HG03442 (cell line): ENCODE measurements around the gene COL25A1.
"Not testable (repeated sequence)": the region's sequence is repeated elsewhere in the genome, so short reads cannot be mapped to it uniquely, and the experiment has no call there.

ENCODE experiments used
- ATAC-seq: cut with Tn5 transposase; IDR thresholded peaks from one replicate; pipeline ENCODE4 v1.9.1; 2021; ENCODE audit warnings: mild to moderate bottlenecking, moderate library complexity; ENCODE audit not compliant: unreplicated experiment

Gene COL25A1

DNA sequence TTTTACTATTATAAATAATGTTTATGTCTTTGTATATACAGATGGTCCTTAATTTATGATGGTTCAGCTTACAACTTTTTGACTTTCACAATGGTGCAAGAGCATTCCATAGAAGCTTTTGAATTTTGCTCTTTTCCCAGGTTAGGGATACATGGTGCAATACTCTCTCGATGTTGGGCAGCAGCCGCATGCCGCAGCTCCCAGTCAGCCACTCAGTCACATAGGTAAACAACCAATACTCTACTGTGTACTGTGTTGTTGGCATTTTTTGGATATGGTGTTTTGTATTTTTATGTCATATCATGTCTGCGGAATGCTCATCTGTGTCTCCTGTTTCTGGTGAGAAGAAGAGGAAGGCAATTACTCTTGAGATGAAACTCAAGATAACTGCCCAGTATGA lies 281.6 kb downstream of the COL25A1 start:
- no peak for ATAC-seq

DNA sequence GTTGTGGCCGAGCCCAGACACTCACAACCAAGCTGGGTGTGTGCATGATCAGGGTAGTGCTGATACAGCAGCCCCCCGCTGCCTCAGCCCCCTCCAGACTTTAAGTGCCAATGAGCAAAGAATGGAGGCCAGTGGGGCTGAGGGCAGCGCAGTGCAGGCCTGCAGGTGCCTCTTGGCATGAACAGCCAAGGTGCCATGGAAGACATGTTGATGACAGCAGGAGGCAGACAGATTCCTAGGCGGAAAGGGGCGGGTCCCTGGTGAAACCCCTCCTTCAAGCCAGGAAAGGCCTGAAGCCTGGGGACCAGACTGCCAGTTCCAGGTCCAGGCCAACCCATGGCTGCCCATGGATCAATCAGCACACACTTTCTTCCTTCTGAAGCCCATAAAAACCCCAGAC lies 286.3 kb downstream of the COL25A1 start:
- ATAC-seq, result no peak

DNA sequence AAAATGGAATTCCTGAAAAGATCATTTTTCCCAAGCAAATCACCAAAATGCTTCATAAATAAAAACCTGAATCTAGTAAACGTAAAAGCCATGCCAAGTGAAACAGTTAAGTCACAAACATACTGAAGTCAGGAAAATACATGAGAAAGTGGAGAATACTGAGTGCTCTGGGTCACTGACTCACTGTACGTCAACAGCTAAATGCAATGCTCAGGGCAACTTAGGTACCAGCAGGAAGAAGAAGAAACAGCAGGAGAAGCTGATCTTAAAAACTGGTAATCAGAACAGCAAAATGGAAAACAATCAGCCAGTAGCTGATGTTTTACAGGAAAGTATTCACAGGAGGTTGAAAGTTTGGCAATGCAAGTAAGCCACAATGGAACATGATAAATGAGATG lies 287.0 kb downstream of the COL25A1 start:
- ATAC-seq, result no peak

DNA sequence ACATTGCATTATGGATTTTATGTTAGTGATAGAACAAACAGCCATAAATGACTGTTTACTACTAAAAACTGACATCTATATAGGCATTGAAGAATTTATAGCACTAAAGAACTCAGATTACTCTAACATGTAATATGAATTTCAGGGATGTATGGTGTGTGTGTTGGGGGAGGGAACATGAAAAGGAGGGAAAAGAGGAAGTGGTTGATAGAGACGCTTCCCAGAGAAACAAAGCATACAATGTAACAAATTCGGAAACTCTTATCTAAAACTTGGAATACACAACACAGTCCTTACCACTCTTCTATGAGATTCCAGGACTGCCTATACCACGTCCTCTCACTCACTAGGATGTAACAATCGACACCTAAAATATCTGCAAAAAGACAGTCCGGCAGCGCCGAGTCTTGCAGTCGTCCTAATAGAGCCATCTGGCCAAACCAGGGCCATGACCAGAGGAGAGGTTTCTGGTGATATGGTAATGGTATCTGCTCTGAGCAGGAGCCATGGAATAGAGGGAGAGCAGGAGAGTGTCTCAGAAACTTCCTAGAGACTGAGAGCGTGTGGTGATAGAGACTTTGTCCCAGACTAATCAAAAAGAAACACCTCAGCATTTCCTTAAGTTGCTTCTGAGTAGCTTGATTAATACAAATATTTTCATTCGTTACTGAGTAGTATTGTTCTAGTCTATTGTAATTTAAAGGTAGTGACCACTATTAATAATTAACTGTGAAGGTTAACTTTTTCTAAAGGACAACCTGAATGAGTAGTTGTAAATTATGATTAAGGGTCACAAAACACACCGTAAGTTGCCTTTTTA lies 287.7 kb downstream of the COL25A1 start:
- ATAC-seq, result no peak

DNA sequence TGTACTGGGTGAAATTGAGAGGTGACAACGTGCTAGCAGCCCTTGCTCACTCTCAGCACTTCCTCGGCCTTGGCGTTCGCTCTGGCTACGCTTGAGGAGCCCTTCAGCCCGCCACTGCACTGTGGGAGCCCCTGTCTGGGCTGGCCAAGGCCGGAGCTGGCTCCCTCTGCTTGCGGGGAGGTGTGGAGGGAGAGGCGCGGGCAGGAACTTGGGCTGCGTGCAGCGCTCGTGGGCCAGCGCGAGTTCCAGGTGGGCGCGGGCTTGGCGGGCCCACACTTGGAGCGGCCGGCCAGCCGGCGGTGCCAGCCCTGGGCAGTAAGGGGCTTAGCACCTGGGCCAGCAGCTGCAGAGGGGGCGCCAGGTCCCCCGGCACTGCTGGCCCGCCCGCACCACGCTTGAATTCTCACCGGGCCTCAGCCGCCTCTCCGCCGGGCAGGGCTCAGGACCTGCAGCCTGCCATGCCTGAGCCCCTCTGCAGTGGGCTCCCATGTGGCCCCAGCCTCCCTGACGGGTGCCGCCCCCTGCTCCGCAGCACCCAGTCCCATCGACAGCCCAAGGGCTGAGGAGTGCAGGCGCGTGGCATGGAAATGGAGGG lies 290.1 kb downstream of the COL25A1 start:
- ATAC-seq, result no peak

DNA sequence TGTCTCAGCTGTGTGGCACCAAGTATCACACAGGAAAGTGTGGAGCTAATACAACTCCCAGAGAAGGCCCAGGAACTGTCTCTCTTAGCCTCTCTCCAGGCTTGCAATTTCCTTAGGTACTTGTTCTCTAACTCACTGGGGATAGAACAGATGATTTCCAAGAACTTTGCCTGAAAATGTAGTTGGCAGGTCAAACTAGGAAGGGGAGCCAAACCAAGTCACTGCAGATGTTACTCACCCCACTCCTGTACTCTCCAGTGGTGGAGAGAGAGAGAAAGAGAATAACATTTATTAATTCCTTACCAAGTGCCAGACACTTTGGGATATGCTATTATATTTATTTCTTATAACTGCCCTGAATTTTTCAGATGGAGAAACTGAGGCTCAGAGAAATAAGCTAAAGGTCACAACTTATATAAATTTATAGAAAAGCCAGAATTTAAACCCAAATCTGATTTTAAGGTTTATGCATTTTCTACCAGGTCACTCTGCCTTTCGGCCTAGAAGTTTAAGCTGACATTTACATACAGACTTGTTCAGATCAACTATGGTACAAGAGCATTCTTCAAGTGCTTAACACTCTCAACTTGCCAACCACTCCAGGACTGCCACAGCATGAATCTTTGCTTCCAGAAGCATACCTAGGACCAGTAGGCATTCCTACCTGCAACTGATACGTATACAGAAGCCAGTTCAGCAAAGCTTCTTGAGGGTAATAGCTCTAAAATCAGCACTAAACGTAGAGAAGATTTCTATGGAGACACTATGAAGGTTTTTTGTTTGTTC lies 291.0 kb downstream of the COL25A1 start:
- ATAC-seq, result no peak

DNA sequence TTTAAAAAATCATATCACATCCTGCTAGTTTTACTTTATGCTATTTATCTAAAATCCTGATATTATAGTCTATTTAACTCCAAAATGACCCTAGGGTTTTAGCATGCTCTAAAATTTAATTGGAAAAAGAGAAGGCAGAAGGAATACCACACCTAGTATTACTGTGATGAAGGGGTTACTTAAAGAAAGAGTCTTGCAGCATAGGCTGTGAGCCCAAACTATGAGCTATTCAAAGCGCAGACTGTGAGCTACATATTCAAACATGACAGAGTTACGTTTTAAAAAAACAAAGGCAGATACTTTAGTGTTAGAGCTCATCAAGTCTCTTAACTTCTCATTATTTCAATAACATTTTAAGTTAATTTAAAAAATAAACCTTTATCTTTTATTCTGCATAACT lies 291.9 kb downstream of the COL25A1 start:
- ATAC-seq, result no peak

DNA sequence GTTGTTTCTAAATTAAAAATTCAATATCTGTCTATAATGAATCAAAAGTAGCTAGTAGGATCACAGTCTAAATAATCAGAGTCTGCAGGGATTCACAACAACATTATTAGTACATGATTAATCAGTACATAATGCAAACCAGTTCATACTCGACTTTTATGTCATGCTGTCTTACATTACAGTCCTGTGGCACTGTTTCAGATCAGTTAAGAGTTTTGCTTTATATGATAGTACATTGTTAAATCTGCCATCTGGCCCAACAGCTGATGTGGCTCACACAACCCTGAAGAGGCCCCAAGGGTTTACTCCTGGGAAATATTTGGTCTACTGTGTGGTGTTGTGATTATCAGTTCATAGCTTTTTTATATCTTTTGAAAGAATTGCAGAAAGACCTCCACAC lies 292.5 kb downstream of the COL25A1 start:
- no peak for ATAC-seq

DNA sequence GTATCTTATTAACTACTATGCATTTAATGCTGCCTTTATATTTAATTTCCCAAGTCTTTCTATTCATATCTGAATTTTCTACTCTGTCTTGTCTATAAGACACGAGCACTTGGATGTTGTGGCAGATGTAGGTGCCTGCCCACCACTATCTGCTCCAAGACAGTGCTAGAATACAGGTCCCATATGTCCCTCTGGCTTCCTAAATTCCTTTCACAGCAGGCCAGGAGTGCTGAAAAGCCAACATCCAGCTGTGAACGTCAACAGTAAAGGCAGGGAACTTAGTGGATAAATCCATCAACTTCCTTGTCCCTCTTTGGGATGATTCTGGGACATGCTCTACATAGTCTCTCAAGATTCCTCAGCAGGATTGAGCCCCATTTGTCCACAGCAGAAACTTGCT lies 294.5 kb downstream of the COL25A1 start:
- ATAC-seq, result no peak

DNA sequence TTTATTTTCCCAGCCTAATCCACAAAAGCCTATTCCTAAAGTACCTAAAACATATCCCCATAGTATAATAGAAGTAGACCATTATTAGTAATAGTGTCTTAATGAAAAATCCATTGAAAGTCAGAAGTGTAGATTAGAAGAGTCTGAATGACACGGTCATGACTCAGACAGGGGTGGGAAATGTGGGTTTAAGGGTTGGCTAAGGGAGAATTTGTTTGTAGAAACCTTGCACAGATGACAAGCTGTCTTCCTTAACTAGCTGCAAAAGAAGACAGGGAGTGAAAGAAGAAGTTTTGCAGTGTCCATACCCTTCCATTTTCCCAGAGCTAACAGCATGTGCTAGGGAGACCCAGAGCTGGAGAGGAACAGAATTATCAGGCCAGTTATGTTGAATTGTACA lies 296.9 kb downstream of the COL25A1 start:
- no peak for ATAC-seq

DNA sequence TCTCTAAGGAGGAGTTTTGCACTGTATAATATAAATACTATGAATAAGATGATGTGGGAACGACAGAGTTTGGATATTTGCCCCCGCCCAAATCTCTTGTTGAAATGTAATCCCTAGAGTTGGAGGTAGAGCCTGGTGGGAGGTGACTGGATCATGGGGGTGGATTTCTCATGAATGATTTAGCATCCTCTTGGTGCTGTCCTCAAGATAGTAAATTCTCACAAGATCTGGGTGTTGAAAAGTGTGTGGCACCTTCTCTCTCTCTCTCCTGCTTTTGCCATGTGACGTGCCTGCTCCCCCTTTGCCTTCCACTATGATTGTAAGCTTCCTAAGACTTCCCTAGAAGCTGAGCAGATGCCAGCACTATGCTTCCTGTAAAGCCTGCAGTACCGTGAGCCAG lies 298.0 kb downstream of the COL25A1 start:
- no peak for ATAC-seq

DNA sequence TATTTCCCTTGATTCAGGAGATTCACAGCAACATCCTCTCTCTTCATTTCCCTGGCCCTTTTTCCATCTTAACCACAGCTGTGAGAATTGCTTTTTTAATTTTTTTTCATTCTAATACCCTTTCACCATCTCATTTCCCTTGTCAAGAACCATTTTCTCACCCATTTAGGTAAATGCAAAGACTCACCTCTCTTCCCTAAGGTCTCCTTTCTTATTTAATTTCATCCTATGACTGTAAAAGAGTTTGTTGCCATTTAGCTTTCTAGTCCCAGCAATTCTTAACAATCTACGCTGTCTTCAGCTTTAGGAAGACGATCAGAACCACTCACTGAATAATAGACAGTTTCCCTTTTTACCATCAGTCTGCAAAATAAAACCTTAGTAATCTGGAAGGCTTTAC lies 298.5 kb downstream of the COL25A1 start:
- ATAC-seq, result no peak

DNA sequence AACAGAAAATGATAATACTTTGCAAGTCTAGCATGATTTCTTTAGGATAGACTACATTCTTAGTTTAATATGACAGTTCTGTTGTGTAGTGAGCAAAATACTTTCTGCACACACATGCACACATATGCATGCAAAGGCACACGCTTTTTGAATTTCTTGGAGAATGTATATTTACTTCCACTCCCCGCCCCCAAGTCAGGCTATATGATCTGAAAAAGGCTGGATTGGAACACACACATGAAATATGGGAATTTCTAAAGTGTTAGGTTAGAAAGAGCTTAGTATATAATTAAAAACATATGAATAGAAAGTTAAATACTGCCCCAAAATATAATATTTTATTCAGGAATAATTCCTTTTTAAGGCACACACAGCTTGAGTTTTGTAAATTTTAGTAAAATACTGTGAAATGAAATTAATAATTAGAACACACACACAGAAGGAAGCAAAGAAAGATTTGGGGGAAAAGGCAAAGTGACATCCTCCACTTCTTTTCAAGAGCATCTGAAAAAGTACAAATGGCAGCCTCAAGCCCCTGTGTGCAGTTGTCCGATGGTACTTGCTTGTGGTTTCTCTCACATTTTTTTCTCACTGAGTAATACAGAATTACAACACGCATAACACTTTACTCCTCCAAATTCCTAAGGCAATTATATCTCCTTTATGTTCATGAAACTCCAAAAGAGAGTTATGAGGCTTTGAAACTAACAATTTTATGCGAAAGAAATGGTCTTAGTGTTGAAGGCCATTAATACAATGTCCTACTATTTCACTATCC lies 310.7 kb downstream of the COL25A1 start:
- no peak for ATAC-seq

DNA sequence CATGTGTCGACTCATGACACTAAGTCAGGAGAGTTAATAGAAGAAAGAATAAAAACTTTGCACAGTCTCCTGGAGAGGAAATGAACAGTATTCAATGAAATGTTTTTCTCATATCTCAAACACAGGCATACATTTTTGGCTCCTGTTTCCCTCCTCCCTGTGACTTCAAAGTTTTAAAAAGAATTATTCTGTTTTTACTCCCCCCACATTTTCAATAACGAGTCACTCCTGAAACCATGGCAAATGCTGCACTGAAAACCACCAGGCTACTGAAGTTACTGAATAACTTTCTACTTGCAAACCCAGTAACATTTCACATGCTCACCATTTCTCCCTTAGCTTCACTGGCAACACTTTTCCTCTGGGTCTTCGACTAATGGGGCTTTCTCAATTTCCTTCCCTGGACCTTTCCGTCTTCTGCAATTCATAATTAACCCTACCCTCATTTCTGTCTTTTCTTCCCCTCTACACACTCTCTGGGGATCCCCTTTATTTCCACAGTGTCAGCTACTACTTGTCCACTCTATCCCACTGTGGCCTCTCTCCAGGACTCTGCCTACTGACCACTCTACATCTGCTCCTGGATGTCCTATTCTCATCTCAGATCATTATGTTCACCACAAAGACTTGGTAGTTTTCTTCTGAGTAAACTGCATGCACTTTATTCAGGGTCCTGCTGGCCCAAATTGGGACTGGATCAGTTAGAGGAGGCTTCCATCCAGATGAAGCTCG lies 313.8 kb downstream of the COL25A1 start:
- no peak for ATAC-seq

DNA sequence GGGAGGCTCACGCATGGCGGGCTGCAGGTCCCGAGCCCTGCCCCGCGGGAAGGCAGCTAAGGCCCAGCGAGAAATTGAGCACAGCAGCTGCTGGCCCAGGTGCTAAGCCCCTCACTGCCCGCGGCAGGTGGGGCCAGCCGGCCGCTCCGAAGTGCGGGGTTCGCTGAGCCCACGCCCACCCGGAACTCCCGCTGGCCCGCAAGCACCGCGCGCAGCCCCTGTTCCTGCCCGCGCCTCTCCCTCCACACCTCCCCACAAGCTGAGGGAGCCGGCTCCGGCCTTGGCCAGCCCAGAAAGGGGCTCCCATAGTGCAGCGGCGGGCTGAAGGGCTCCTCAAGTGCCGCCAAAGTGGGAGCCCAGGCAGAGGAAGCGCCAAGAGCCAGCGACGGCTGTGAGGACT lies 318.0 kb downstream of the COL25A1 start:
- not testable (repeated sequence) for ATAC-seq

DNA sequence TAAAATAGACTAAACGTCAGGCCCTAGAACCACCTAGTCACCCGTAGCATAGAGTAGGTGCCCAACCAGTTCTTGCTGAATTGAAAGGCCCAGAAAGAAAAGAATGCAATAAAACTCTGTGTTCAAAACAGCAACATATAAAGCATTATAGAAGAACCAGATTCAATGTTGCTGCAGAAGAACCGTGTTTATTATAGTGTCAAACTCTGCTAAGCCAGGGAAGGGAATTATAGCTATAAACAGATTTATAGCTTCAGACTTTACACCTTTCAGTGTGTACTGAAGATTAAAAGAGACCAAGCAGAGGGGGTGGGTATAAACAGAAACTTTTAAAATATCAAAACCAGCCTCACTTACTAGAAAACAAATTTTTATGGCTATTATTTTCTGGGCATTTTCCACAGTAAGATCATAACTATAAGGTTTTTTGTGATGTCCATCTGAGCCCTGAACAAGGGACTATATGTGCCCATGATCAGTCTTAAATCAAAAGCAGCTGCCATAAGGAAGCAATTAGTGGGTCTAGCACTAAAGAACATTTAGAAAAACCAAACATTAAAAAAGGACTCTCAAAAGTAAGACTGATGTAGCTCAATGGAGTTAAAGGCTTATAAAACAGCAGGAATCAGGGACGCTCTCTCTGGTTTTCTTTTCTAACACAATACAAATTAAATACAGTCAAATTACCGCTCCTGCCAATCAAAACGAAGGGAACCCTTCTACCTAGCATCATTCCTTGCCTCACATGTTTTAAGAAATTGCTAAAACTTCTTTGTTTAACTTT lies 319.9 kb downstream of the COL25A1 start:
- no peak for ATAC-seq

DNA sequence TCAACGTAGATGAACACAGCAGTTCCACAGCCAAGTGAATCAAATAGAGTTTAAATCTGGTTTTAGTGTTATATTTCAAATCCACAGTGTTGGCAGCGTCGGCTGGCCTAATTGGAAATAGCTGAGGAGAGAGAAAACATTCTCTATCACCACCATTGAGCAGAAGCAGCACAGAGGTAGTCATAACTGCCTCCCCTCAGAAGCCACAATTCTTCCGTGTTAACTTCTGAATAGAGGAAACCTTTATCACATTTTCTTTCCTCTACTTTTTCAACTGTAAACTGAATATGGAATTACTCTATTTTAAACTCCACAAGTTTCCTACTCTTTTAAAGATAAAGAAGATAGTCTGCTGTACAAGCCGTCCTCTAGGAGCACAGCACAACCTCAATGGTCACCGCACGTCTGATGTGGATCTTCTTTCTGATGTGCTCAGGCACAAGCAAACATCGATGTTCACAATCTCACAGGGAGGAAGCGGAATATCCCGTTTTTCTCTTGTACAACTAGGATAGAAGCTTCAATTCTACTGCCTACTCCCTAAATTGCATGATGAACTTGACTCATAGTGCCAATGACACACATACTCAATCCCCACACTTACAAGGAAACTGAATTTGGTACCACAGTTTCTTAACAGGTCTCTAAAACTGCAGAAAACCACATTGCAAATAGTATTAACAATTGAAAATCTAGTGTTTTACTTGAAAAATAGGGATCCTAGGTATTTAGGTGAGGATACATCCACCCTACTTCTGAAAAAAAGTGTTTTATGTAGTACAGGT lies 321.8 kb downstream of the COL25A1 start:
- no peak for ATAC-seq

DNA sequence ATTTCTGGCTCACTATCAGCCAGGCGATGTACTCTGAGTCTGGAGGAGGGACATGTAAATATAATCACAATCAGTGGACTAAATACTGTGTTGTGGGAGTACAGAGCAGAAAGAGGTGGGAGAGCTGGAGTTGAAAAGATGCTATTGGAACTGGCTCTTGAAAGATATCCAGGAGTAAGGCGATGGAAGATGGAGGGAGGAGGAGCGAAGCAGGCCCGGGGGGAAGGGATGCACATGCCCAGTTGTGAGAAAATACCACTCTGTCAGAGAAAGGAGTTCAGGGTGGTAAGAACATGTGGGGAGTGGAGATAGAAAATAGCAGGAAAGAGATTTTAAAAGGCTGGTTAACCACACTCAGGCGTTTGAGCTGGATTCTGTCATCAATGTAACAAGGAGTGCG lies 322.7 kb downstream of the COL25A1 start:
- no peak for ATAC-seq

DNA sequence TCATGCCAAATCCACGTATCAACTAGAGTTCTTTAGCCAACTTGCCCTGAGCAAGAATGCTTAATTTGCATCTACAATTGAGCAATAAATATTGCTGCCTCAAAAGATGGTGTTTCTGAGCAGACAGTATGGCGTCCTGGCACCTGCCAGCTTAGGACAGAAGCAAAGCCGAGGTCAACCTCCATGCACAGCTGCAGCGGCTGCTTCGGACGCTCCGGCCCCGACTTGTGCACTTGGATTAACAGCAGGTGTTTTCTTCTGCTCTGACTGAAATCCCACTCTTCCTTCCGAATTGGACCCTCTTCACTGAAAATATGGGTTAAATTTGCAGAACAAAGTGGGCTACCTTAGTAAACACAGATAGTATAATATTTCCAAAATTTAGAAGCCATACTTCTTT lies 324.4 kb downstream of the COL25A1 start:
- ATAC-seq, result no peak
